H1 (cell line): ENCODE measurements around the gene AAR2. TPM values are rescaled to one million over a fixed set of nuclear protein-coding genes. Genes with fewer than 3 reads are reported as not detected.

ENCODE experiments used
- CTCF ChIA-PET: fragments of 300-600 bp; sonication (Branson Sonifier 250); formaldehyde crosslinking; loops from one replicate; lab custom pipeline; 2021; ENCODE audit not compliant: partially characterized antibody; lab: Charles Lee
- POLR2A ChIA-PET: fragments of 300-600 bp; sonication (Branson Sonifier 250); formaldehyde crosslinking; loops from one replicate; lab custom pipeline; 2021; ENCODE audit warnings: inconsistent platforms; ENCODE audit not compliant: partially characterized antibody; lab: Charles Lee
- DNase-seq, 2 experiments: peaks; one replicate each; pipeline versions ENCODE4 v3.0.0 to v3.0.0-alpha.2; 2010 to 2022; ENCODE audit warnings: low spot score in 2 of 2, low read depth in 1 of 2, mixed read lengths in 1 of 2
- FAIRE-seq: peaks from 2 replicates; lab custom pipeline; 2011; peaks lifted over from hg19 to GRCh38; lab: Jason Lieb, UNC
- H2AFZ ChIP-seq: 2 replicates; pipeline ENCODE4 v1.8.1; 2012; ENCODE audit warnings: low read length, inconsistent platforms
- H2AK5ac ChIP-seq: 2 replicates; pipeline ENCODE4 v1.6.1; 2013; ENCODE audit warnings: low read depth, low read length
- H2BK120ac ChIP-seq: replicated peaks from 2 replicates; pipeline ENCODE3; 2013; ENCODE audit warnings: low read depth, low read length, inconsistent platforms
- H2BK12ac ChIP-seq: 2 replicates; pipeline ENCODE4 v1.6.1; 2013; ENCODE audit warnings: low read depth, low read length
- H2BK15ac ChIP-seq: 2 replicates; pipeline ENCODE4 v1.6.1; 2013; ENCODE audit warnings: low read length
- H2BK20ac ChIP-seq: 2 replicates; pipeline ENCODE4 v1.6.1; 2013; ENCODE audit warnings: low read length
- H2BK5ac ChIP-seq: 2 replicates; pipeline ENCODE4 v1.6.1; 2013; ENCODE audit warnings: low read depth, low read length
- H3K14ac ChIP-seq: 2 replicates; pipeline ENCODE4 v1.6.1; 2013; ENCODE audit warnings: inconsistent platforms; ENCODE audit not compliant: insufficient read length
- H3K18ac ChIP-seq: 2 replicates; pipeline ENCODE4 v1.6.1; 2013; ENCODE audit warnings: low read length; ENCODE audit errors: extremely low read depth
- H3K23ac ChIP-seq: 2 replicates; pipeline ENCODE4 v1.6.1; 2013; ENCODE audit warnings: inconsistent platforms; ENCODE audit not compliant: insufficient read length
- H3K23me2 ChIP-seq: 2 replicates; pipeline ENCODE4 v1.6.1; 2013; ENCODE audit warnings: low read depth, low read length
- H3K27ac ChIP-seq: 2 replicates; pipeline ENCODE4 v1.6.1; 2011; ENCODE audit warnings: low read depth, low read length, inconsistent platforms
- H3K27me3 ChIP-seq, 4 experiments: replicated peaks in 1 of 4; 1 replicate in 1 of 4; 2 replicates in 3 of 4; pipeline versions ENCODE4 v1.6.1 to v1.8.1; 2011 to 2013; ENCODE audit warnings: low read length in 3 of 4, mild to moderate bottlenecking in 3 of 4, inconsistent platforms in 2 of 4, mixed read lengths in 2 of 4, moderate library complexity in 1 of 4; ENCODE audit not compliant: control insufficient read depth in 3 of 4, insufficient read depth in 3 of 4; ENCODE audit errors: extremely low read depth in 1 of 4
- H3K36me3 ChIP-seq, 4 experiments: 2 replicates each; pipeline versions ENCODE4 v1.6.1 to v1.8.1; 2011 to 2013; ENCODE audit warnings: mild to moderate bottlenecking in 4 of 4, low read length in 3 of 4, moderate library complexity in 2 of 4, control low read depth in 1 of 4, inconsistent platforms in 1 of 4; ENCODE audit not compliant: insufficient read depth in 4 of 4, control insufficient read depth in 2 of 4
- H3K4ac ChIP-seq: replicated peaks from 2 replicates; pipeline ENCODE3; 2013; ENCODE audit warnings: low read length, low read depth, mixed read lengths, inconsistent platforms; ENCODE audit not compliant: insufficient read length
- H3K4me1 ChIP-seq, 4 experiments: replicated peaks in 1 of 4; 1 replicate in 1 of 4; 2 replicates in 3 of 4; pipeline versions ENCODE4 v1.6.1 to v1.8.1; 2011 to 2013; ENCODE audit warnings: low read length in 3 of 4, inconsistent platforms in 2 of 4, mixed read lengths in 1 of 4; ENCODE audit not compliant: insufficient read depth in 4 of 4, control insufficient read depth in 3 of 4
- H3K4me2 ChIP-seq, 2 experiments: 2 replicates each; pipeline versions ENCODE4 v1.6.1 to v1.8.1; 2011 to 2013; ENCODE audit warnings: low read depth in 2 of 2, low read length in 2 of 2, control low read depth in 1 of 2, inconsistent platforms in 1 of 2, mild to moderate bottlenecking in 1 of 2; ENCODE audit not compliant: insufficient read depth in 1 of 2
- H3K4me3 ChIP-seq, 4 experiments: fragments of 200-600, 300-600 bp in 1 of 4; sonication (generic), shearing (Covaris generic), sonication (Bioruptor Twin) in 1 of 4; 2 replicates each; pipeline versions ENCODE4 v1.5.1 to v1.8.1; 2011 to 2016; ENCODE audit warnings: low read length in 4 of 4, low read depth in 3 of 4, control low read depth in 2 of 4, inconsistent platforms in 2 of 4, mild to moderate bottlenecking in 2 of 4, mixed read lengths in 1 of 4, moderate library complexity in 1 of 4; ENCODE audit not compliant: insufficient read depth in 2 of 4; ENCODE audit errors: extremely low read depth in 1 of 4
- H3K56ac ChIP-seq: replicated peaks from 2 replicates; pipeline ENCODE3; 2013; ENCODE audit warnings: low read depth, mild to moderate bottlenecking, mixed read lengths, low read length, inconsistent platforms; ENCODE audit not compliant: insufficient read length
- H3K79me1 ChIP-seq: 2 replicates; pipeline ENCODE4 v1.6.1; 2013; ENCODE audit warnings: low read depth, low read length, control low read depth
- H3K79me2 ChIP-seq, 2 experiments: 2 replicates each; pipeline versions ENCODE4 v1.6.1 to v1.8.1; 2012 to 2013; ENCODE audit warnings: low read length in 2 of 2, mild to moderate bottlenecking in 2 of 2, inconsistent platforms in 1 of 2; ENCODE audit not compliant: insufficient read depth in 2 of 2, control insufficient read depth in 1 of 2
- H3K9ac ChIP-seq, 4 experiments: replicated peaks in 1 of 4; 1 replicate in 1 of 4; 2 replicates in 3 of 4; pipeline versions ENCODE4 v1.6.1 to v1.8.1; 2011 to 2013; ENCODE audit warnings: low read depth in 3 of 4, low read length in 3 of 4, control low read depth in 2 of 4, mild to moderate bottlenecking in 2 of 4, moderate library complexity in 2 of 4, inconsistent platforms in 1 of 4; ENCODE audit errors: extremely low read depth in 1 of 4
- H3K9me3 ChIP-seq, 2 experiments: 2 replicates each; pipeline versions ENCODE4 v1.6.1 to v1.8.1; 2012 to 2013; ENCODE audit warnings: mild to moderate bottlenecking in 2 of 2, moderate library complexity in 2 of 2, control low read depth in 1 of 2, inconsistent platforms in 1 of 2, low read depth in 1 of 2, low read length in 1 of 2, mixed read lengths in 1 of 2; ENCODE audit not compliant: insufficient read depth in 2 of 2
- H4K20me1 ChIP-seq, 2 experiments: replicated peaks in 1 of 2; 2 replicates each; pipeline versions ENCODE3 to v1.8.1; 2011 to 2013; ENCODE audit warnings: inconsistent platforms in 2 of 2, low read length in 2 of 2, mild to moderate bottlenecking in 1 of 2; ENCODE audit not compliant: insufficient read depth in 2 of 2, control insufficient read depth in 1 of 2
- H4K5ac ChIP-seq: 2 replicates; pipeline ENCODE4 v1.6.1; 2013; ENCODE audit warnings: low read length, low read depth, mixed read lengths, inconsistent platforms; ENCODE audit not compliant: insufficient read length
- H4K8ac ChIP-seq: 2 replicates; pipeline ENCODE4 v1.8.0; 2013; ENCODE audit warnings: mild to moderate bottlenecking, moderate library complexity, low read length, inconsistent platforms; ENCODE audit not compliant: insufficient read depth; ENCODE audit errors: extremely low read depth
- H4K91ac ChIP-seq: replicated peaks from 2 replicates; pipeline ENCODE3; 2013; ENCODE audit warnings: low read length, mixed read lengths, inconsistent platforms; ENCODE audit not compliant: insufficient read length
- ATF3 ChIP-seq: IDR thresholded peaks from 2 replicates; pipeline ENCODE4 v1.6.1; 2011; ENCODE audit warnings: low read depth, mild to moderate bottlenecking, low read length; ENCODE audit not compliant: insufficient read depth
- BCL11A ChIP-seq, 2 experiments: IDR thresholded peaks; one replicate each; pipeline ENCODE4 v1.6.1; 2011; ENCODE audit warnings: low read depth in 2 of 2, low read length in 2 of 2, mild to moderate bottlenecking in 2 of 2
- CBX8 ChIP-seq: fragments of 300-800, 300-1000 bp; sonication (generic); IDR thresholded peaks from 2 replicates; pipeline ENCODE4 v1.7.1; 2016; ENCODE audit warnings: low read depth, low read length, borderline replicate concordance
- CREB1 ChIP-seq: IDR thresholded peaks from 2 replicates; pipeline ENCODE4 v1.6.1; 2012; ENCODE audit warnings: inconsistent platforms
- CTBP2 ChIP-seq: IDR thresholded peaks from 2 replicates; pipeline ENCODE4 v1.7.0; 2011; ENCODE audit warnings: borderline replicate concordance, mild to moderate bottlenecking, moderate library complexity, mixed read lengths, low read length; ENCODE audit not compliant: insufficient read depth, insufficient read length
- CTCF ChIP-seq, 3 experiments: IDR thresholded peaks; 1 replicate in 2 of 3; 2 replicates in 1 of 3; pipeline versions ENCODE4 v1.5.1 to v1.6.1; 2011; ENCODE audit warnings: low read length in 3 of 3, mild to moderate bottlenecking in 3 of 3, inconsistent platforms in 2 of 3, low read depth in 1 of 3, moderate library complexity in 1 of 3; ENCODE audit not compliant: insufficient read depth in 1 of 3; ENCODE audit errors: control extremely low read depth in 1 of 3
- JUN ChIP-seq: IDR thresholded peaks from 2 replicates; pipeline ENCODE4 v1.6.1; 2011; ENCODE audit warnings: low read depth, mild to moderate bottlenecking, improper control_type of control experiment, low read length
- JUND ChIP-seq: IDR thresholded peaks from 2 replicates; pipeline ENCODE4 v1.6.1; 2011; ENCODE audit warnings: mild to moderate bottlenecking, improper control_type of control experiment, low read length
- KDM1A ChIP-seq: fragments of 200-600, 300-600 bp; sonication (generic); IDR thresholded peaks from 2 replicates; pipeline ENCODE4 v1.7.1; 2016; ENCODE audit warnings: mild to moderate bottlenecking, low read length, borderline replicate concordance
- POLR2A ChIP-seq, 2 experiments: IDR thresholded peaks; 1 replicate in 1 of 2; 2 replicates in 1 of 2; pipeline ENCODE4 v1.6.1; 2011; ENCODE audit warnings: low read depth in 2 of 2, low read length in 2 of 2, mild to moderate bottlenecking in 2 of 2; ENCODE audit errors: control extremely low read depth in 1 of 2
- POLR2AphosphoS5 ChIP-seq: IDR thresholded peaks from 2 replicates; pipeline ENCODE4 v1.6.1; 2011; ENCODE audit warnings: low read depth, low read length
- POU5F1 ChIP-seq: IDR thresholded peaks from 2 replicates; pipeline ENCODE4 v1.6.1; 2011; ENCODE audit warnings: low read depth, mild to moderate bottlenecking, low read length, moderate library complexity
- WGBS, 2 experiments: shearing (Covaris generic) in 1 of 2; methylation state at CpG; one replicate each; pipeline versions ENCODE4 v1.1.6 to v1.1.7; 2013 to 2015; ENCODE audit warnings: low lambda C conversion rate in 2 of 2, mixed read lengths in 2 of 2, inconsistent platforms in 1 of 2, low coverage in 1 of 2, missing lambda C conversion rate in 1 of 2; ENCODE audit not compliant: insufficient replicate concordance in 2 of 2, insufficient coverage in 1 of 2, insufficient read length in 1 of 2; ENCODE audit errors: extremely low coverage in 1 of 2, missing lambda C conversion rate in 1 of 2; 5-methylcytosine and 5-hydroxymethylcytosine counted together
- polyA plus RNA-seq, 7 experiments: library from polyadenylated mRNA; depleted of rRNA in 3 of 7; stranded (reverse) in 5 of 7; unstranded in 2 of 7; fragments of >200 nt in 5 of 7; fragments of 200-250 nt in 2 of 7; gene quantifications; 1 replicate in 5 of 7; 2 replicates in 1 of 7; 4 replicates in 1 of 7; pipeline versions ENCODE4 v1.2.1 to v1.2.3, GENCODE V29; 2011 to 2013; ENCODE audit warnings: missing spikeins in 2 of 7, mixed read lengths in 2 of 7
- total RNA-seq: library from RNA; stranded (reverse); fragmentation: NEBNext Ultra II Directional; extraction: Animal tissue kit (Norgen Biotek cat#: 25700); gene quantifications from 2 replicates; pipeline ENCODE4 v1.2.1, GENCODE V29; 2021

AAR2 gene
- total and polyA plus RNA-seq, 2 of the 8 experiments (the other 6 are each of a cell fraction or from before 2014, with no cell fraction given) = 25.5 to 36.1 TPM

- Histone ChIP-seq H3K4me1 (no peaks in the 10 kb centered on the region), H3K14ac (no peak overlapping the region), H4K8ac (no peak overlapping the region), H4K5ac (no peak overlapping the region), H2AFZ (no peak overlapping the region), H2BK15ac (no peak overlapping the region), H3K23ac (no peak overlapping the region), H4K20me1 (peaks cover 0 to 3% of the 10 kb centered on the region in 2 experiments), H3K27ac (no peak overlapping the region), H2BK12ac (no peak overlapping the region), H3K4ac (no peak overlapping the region), H4K91ac (no peak overlapping the region), H2AK5ac (no peak overlapping the region), H3K79me1 (no peaks in the 10 kb centered on the region), H3K27me3 (no peaks in the 10 kb centered on the region), H3K79me2 (no peaks in the 10 kb centered on the region), H3K9me3 (no peaks in the 10 kb centered on the region), H2BK5ac (no peak overlapping the region), H3K4me2 (no peak overlapping the region), H2BK20ac (no peak overlapping the region), H3K9ac (no peak overlapping the region), H3K4me3 (no peak overlapping the region), H3K18ac (no peak overlapping the region), H3K56ac (no peak overlapping the region), H3K36me3 (no peaks in the 10 kb centered on the region), H2BK120ac (no peak overlapping the region), H3K23me2 (no peaks in the 10 kb centered on the region; the same call in 1 of the 2 replicates)
- ChIA-PET POLR2A (no interaction called here), CTCF (interaction anchor here (0.7 to 14.8 kb wide), 8 partner anchors 9 to 235 kb away, joined by 3 to 151 read pairs (median 14); no protein-coding TSS in a partner anchor)
- DNase-seq = no peak
- FAIRE-seq = no peak
- 72% methylated on average over 3 of the region's 3 CpGs; no CpG with 5 or more reads in 1 of the 2 experiments for WGBS, 2 experiments
- TF ChIP-seq JUN (no peak), POU5F1 (no peak), CTBP2 (no peak), CBX8 (no peak), BCL11A (IDR thresholded peaks at IDR 0.05; ENCODE audit: low read depth in 2 of 2, low read length in 2 of 2) (no peak), CREB1 (no peak), POLR2AphosphoS5 (no peak), CTCF (IDR thresholded peaks at IDR 0.05; ENCODE audit: control extremely low read depth in 1 of 3, insufficient read depth in 1 of 3, low read depth in 1 of 3, low read length in 3 of 3) (no peak), KDM1A (no peak), JUND (no peak), POLR2A (IDR thresholded peaks at IDR 0.05; ENCODE audit: control extremely low read depth in 1 of 2, low read depth in 2 of 2, low read length in 2 of 2) (no peak), ATF3 (no peak)
Observed at GRCh38 chr20:36203861-36204260, 32.4 kb upstream of the AAR2 start.
